Hepatocyte (in vitro differentiated cells): Measurements from ENCODE around the gene PARD3B. TPM values are rescaled to one million over a fixed set of nuclear protein-coding genes. Genes with fewer than 3 reads are reported as not detected.

Experiments used
- DNase-seq: peaks from one replicate; pipeline ENCODE4 v3.0.0-alpha.2; 2016; ENCODE audit warnings: low spot score
- H2AFZ ChIP-seq: fragments of 200-600 bp; sonication (generic); 2 replicates; pipeline ENCODE4 v1.6.0; 2016; ENCODE audit warnings: antibody characterized with exemption, mild to moderate bottlenecking
- H3K27ac ChIP-seq: fragments of 200-600 bp; sonication (generic); 2 replicates; pipeline ENCODE4 v1.5.1; 2016; ENCODE audit warnings: mild to moderate bottlenecking
- H3K27me3 ChIP-seq: fragments of 200-600 bp; sonication (generic); 2 replicates; pipeline ENCODE4 v1.6.1; 2016
- H3K36me3 ChIP-seq: fragments of 200-600 bp; sonication (generic); replicated peaks from 2 replicates; pipeline ENCODE4 v1.5.1; 2016; ENCODE audit warnings: low read depth; ENCODE audit not compliant: insufficient read depth
- H3K4me1 ChIP-seq: fragments of 200-600 bp; sonication (generic); 2 replicates; pipeline ENCODE4 v1.5.1; 2016; ENCODE audit warnings: mild to moderate bottlenecking, moderate library complexity; ENCODE audit not compliant: insufficient read depth
- H3K4me2 ChIP-seq: fragments of 200-600 bp; sonication (generic); 2 replicates; pipeline ENCODE4 v1.6.0; 2016
- H3K4me3 ChIP-seq: fragments of 200-600 bp; sonication (generic); 2 replicates; pipeline ENCODE4 v1.5.1; 2016; ENCODE audit warnings: mild to moderate bottlenecking
- H3K79me2 ChIP-seq: fragments of 200-600 bp; sonication (generic); 2 replicates; pipeline ENCODE4 v1.6.0; 2017; ENCODE audit warnings: mild to moderate bottlenecking
- H3K9me2 ChIP-seq: fragments of 200-600 bp; sonication (generic); replicated peaks from 2 replicates; pipeline ENCODE4 v1.6.0; 2017; ENCODE audit warnings: mild to moderate bottlenecking; ENCODE audit not compliant: insufficient read depth
- H3K9me3 ChIP-seq: fragments of 200-600 bp; sonication (generic); 2 replicates; pipeline ENCODE4 v1.5.1; 2016; ENCODE audit warnings: low read depth, mild to moderate bottlenecking
- H4K20me1 ChIP-seq: fragments of 200-600 bp; sonication (generic); 2 replicates; pipeline ENCODE4 v1.6.0; 2016; ENCODE audit warnings: mild to moderate bottlenecking; ENCODE audit not compliant: insufficient read depth, poor library complexity, severe bottlenecking
- EZH2 ChIP-seq: fragments of 200-600 bp; sonication (generic); IDR thresholded peaks from 2 replicates; pipeline ENCODE4 v1.6.1; 2016; ENCODE audit warnings: antibody characterized with exemption, mild to moderate bottlenecking, borderline replicate concordance
- EZH2phosphoT487 ChIP-seq: fragments of 200-600 bp; sonication (generic); IDR thresholded peaks from one replicate; pipeline ENCODE4 v1.6.1; 2018; ENCODE audit warnings: antibody characterized with exemption, mild to moderate bottlenecking, low read depth, moderate library complexity; ENCODE audit not compliant: unreplicated experiment, severe bottlenecking
- WGBS: methylation state at CpG from one replicate; pipeline ENCODE4 v1.1.6; 2016; ENCODE audit warnings: low lambda C conversion rate; ENCODE audit errors: missing lambda C conversion rate; 5-methylcytosine and 5-hydroxymethylcytosine counted together
- polyA plus RNA-seq: library from polyadenylated mRNA; unstranded; fragments of >200 nt; fragmentation: Nextera tagmentation; extraction: Ambion mirVana; gene quantifications from 2 replicates; pipeline ENCODE4 v1.2.1, GENCODE V29; 2016
- total RNA-seq: library from RNA; depleted of rRNA; stranded (reverse); fragments of >200 nt; gene quantifications from 2 replicates; pipeline ENCODE4 v1.2.3, GENCODE V29; 2014
- TF ChIP-seq, protein P1 (sequence below): fragments of 200-600 bp; sonication (generic); IDR thresholded peaks from 2 replicates; pipeline ENCODE4 v1.5.1; 2016; ENCODE audit warnings: antibody characterized with exemption, mild to moderate bottlenecking; ENCODE audit not compliant: poor library complexity

PARD3B gene
- total and polyA plus RNA-seq, 2 experiments from 2014 or later, result 11.5 to 21.7 TPM

DNA sequence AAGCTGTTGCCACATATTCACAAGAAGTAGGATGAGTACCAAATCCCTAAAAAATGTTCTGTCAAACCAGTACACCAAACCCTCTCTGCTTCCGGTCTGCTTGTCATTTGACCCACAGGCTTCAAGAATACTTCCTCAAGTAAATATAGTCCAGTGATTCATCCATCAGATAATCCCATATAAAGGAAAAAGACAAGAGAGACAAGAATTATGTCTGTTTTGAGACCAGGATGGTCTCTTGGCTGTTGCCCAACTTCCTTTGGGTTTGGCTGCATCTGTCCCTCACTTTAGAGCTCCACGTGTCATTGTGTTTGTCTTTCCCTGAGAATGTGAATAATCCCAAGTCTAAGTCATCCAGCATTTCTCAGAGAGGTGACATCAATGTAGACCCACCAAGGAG lies 1045.5 kb downstream of the PARD3B start:
- no peaks in the 10 kb centered on the region for H3K79me2 ChIP-seq
- WGBS, result 74% methylated on average over 2 of the region's 2 CpGs
- TF ChIP-seq, protein P1, sequence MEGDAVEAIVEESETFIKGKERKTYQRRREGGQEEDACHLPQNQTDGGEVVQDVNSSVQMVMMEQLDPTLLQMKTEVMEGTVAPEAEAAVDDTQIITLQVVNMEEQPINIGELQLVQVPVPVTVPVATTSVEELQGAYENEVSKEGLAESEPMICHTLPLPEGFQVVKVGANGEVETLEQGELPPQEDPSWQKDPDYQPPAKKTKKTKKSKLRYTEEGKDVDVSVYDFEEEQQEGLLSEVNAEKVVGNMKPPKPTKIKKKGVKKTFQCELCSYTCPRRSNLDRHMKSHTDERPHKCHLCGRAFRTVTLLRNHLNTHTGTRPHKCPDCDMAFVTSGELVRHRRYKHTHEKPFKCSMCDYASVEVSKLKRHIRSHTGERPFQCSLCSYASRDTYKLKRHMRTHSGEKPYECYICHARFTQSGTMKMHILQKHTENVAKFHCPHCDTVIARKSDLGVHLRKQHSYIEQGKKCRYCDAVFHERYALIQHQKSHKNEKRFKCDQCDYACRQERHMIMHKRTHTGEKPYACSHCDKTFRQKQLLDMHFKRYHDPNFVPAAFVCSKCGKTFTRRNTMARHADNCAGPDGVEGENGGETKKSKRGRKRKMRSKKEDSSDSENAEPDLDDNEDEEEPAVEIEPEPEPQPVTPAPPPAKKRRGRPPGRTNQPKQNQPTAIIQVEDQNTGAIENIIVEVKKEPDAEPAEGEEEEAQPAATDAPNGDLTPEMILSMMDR, result no peak
- no peak for TF ChIP-seq EZH2phosphoT487
- H3K4me3 ChIP-seq, result no peak overlapping the region
- H3K4me1 ChIP-seq, result peaks cover 7% of the 10 kb centered on the region
- no peaks in the 10 kb centered on the region for H3K9me3 ChIP-seq
- H3K36me3 ChIP-seq, result no peaks in the 10 kb centered on the region
- H4K20me1 ChIP-seq, result no peaks in the 10 kb centered on the region
- H3K9me2 ChIP-seq, result no peaks in the 10 kb centered on the region
- no peak overlapping the region for H3K4me2 ChIP-seq
- no peak overlapping the region for H2AFZ ChIP-seq
- H3K27me3 ChIP-seq, result no peaks in the 10 kb centered on the region
- no peak for DNase-seq
- H3K27ac ChIP-seq, result no peak overlapping the region

DNA sequence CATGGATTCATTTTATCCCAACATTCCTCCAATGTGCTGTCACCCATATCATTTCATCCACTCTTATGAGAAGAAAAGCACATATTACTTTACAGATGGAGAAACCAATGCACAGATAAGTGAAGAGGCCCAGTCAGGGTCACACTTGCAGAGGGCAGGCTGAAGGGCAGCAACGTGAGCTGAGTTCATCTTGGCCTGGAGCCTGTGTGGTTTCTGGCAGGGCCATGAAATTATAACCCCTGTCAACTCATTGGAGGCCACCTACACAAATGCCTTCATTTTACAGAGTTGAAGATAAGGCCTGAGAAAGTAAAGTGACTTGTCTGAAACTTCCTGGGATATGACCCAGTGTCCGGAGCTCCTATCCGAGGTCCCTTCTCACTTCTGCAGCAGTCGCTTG lies 1048.6 kb downstream of the PARD3B start:
- 51% methylated on average over 4 of the region's 4 CpGs for WGBS
- H3K4me3 ChIP-seq, result no peak overlapping the region
- no peaks in the 10 kb centered on the region for H3K9me3 ChIP-seq
- no peak overlapping the region for H2AFZ ChIP-seq
- no peaks in the 10 kb centered on the region for H3K27me3 ChIP-seq
- H3K36me3 ChIP-seq, result no peaks in the 10 kb centered on the region
- H3K9me2 ChIP-seq, result no peaks in the 10 kb centered on the region
- H3K79me2 ChIP-seq, result no peaks in the 10 kb centered on the region
- no peak for DNase-seq
- H3K27ac ChIP-seq, result no peak overlapping the region
- H3K4me1 ChIP-seq, result peaks cover 7% of the 10 kb centered on the region
- H4K20me1 ChIP-seq, result no peaks in the 10 kb centered on the region
- TF ChIP-seq EZH2, result no peak
- TF ChIP-seq EZH2phosphoT487, result no peak
- TF ChIP-seq, protein P1, result no peak
- no peak overlapping the region for H3K4me2 ChIP-seq

DNA sequence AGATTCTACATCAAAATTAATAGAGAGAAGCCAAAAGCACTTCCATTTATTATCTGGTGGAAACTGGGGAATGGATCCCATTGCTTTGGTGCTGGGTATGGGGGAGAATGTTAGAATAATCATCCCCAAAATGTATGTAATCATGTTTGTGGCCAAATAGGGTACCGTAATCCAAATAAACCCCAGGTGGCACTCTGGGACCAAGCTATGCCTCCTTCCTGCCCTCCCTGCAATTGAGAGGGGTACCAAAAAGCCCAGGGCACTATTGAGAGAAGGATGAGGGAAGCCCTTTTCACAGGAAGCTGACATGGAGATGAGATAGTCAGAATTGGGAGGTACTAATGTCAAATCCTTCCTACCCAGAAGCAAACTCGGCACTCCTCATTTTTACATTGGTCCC lies 1051.3 kb downstream of the PARD3B start:
- no peaks in the 10 kb centered on the region for H4K20me1 ChIP-seq
- no peak overlapping the region for H3K4me3 ChIP-seq
- H3K9me2 ChIP-seq, result no peaks in the 10 kb centered on the region
- no peak overlapping the region for H3K4me2 ChIP-seq
- peaks cover 7% of the 10 kb centered on the region for H3K4me1 ChIP-seq
- H3K36me3 ChIP-seq, result no peaks in the 10 kb centered on the region
- 95% methylated on average over 2 of the region's 2 CpGs for WGBS
- no peaks in the 10 kb centered on the region for H3K27me3 ChIP-seq
- no peak overlapping the region for H3K27ac ChIP-seq
- no peak for DNase-seq
- no peaks in the 10 kb centered on the region for H3K9me3 ChIP-seq
- TF ChIP-seq, protein P1, result no peak
- TF ChIP-seq EZH2phosphoT487 (no peak), EZH2 (no peak)
- H3K79me2 ChIP-seq, result no peaks in the 10 kb centered on the region
- H2AFZ ChIP-seq, result no peak overlapping the region
